Astrocyte (in vitro differentiated cells and primary cell): ENCODE measurements around the gene ZNF469. TPM values are rescaled to one million over a fixed set of nuclear protein-coding genes. Genes with fewer than 3 reads are reported as not detected.

Experiments
- DNase-seq: peaks from one replicate; pipeline ENCODE4 v3.0.0-alpha.2; 2010; ENCODE audit warnings: low read depth
- FAIRE-seq: peaks from 2 replicates; lab custom pipeline; 2011; peaks lifted over from hg19 to GRCh38; lab: Jason Lieb, UNC
- H2AFZ ChIP-seq: 2 replicates; pipeline ENCODE4 v1.6.0; 2012; ENCODE audit warnings: low read depth, low read length, inconsistent platforms
- H3K27ac ChIP-seq: 2 replicates; pipeline ENCODE4 v1.5.1; 2011; ENCODE audit warnings: low read depth, low read length, inconsistent platforms
- H3K27me3 ChIP-seq: 2 replicates; pipeline ENCODE4 v1.6.0; 2011; ENCODE audit warnings: low read length, inconsistent platforms; ENCODE audit not compliant: insufficient read depth
- H3K36me3 ChIP-seq: 2 replicates; pipeline ENCODE4 v1.5.1; 2011; ENCODE audit warnings: low read length, inconsistent platforms; ENCODE audit not compliant: insufficient read depth
- H3K4me1 ChIP-seq: 2 replicates; pipeline ENCODE4 v1.5.1; 2011; ENCODE audit warnings: low read length, inconsistent platforms; ENCODE audit not compliant: insufficient read depth
- H3K4me2 ChIP-seq: 2 replicates; pipeline ENCODE4 v1.6.0; 2012; ENCODE audit warnings: low read length, inconsistent platforms
- H3K4me3 ChIP-seq: 2 replicates; pipeline ENCODE4 v1.5.1; 2011; ENCODE audit warnings: low read depth, mild to moderate bottlenecking, low read length, inconsistent platforms; ENCODE audit not compliant: insufficient read depth
- H3K79me2 ChIP-seq: 2 replicates; pipeline ENCODE4 v1.6.0; 2012; ENCODE audit warnings: mild to moderate bottlenecking, low read length, inconsistent platforms; ENCODE audit not compliant: insufficient read depth
- H3K9ac ChIP-seq: 2 replicates; pipeline ENCODE4 v1.6.0; 2012; ENCODE audit warnings: mild to moderate bottlenecking, low read length, inconsistent platforms
- H3K9me3 ChIP-seq: 2 replicates; pipeline ENCODE4 v1.5.1; 2012; ENCODE audit warnings: low read depth, mild to moderate bottlenecking, low read length, inconsistent platforms; ENCODE audit not compliant: insufficient read depth
- H4K20me1 ChIP-seq: 2 replicates; pipeline ENCODE4 v1.6.0; 2012; ENCODE audit warnings: low read length, inconsistent platforms; ENCODE audit not compliant: insufficient read depth
- H3K27ac Mint-ChIP-seq: one replicate; pipeline ENCODE4 v1.8.0; 2021; ENCODE audit warnings: mild to moderate bottlenecking, mixed read lengths; ENCODE audit not compliant: unreplicated experiment
- H3K27me3 Mint-ChIP-seq: one replicate; pipeline ENCODE4 v1.8.0; 2021; ENCODE audit warnings: low read depth, mixed read lengths; ENCODE audit not compliant: unreplicated experiment
- H3K36me3 Mint-ChIP-seq: one replicate; pipeline ENCODE4 v1.8.0; 2021; ENCODE audit warnings: low read depth, mixed read lengths; ENCODE audit not compliant: unreplicated experiment
- H3K4me1 Mint-ChIP-seq: one replicate; pipeline ENCODE4 v1.8.0; 2021; ENCODE audit warnings: low read depth, mixed read lengths; ENCODE audit not compliant: unreplicated experiment
- H3K4me3 Mint-ChIP-seq: one replicate; pipeline ENCODE4 v1.8.0; 2021; ENCODE audit warnings: mild to moderate bottlenecking, moderate library complexity, mixed read lengths; ENCODE audit not compliant: unreplicated experiment
- H3K9me3 Mint-ChIP-seq: one replicate; pipeline ENCODE4 v1.8.0; 2021; ENCODE audit warnings: mild to moderate bottlenecking, mixed read lengths; ENCODE audit not compliant: unreplicated experiment
- CTCF ChIP-seq: IDR thresholded peaks from 2 replicates; pipeline ENCODE4 v1.5.1; 2011; ENCODE audit warnings: low read depth, mild to moderate bottlenecking, inconsistent platforms, low read length, moderate library complexity; ENCODE audit not compliant: insufficient read depth
- EZH2 ChIP-seq: IDR thresholded peaks from 2 replicates; pipeline ENCODE4 v1.6.1; 2012; ENCODE audit warnings: mild to moderate bottlenecking, low read length, inconsistent platforms; ENCODE audit not compliant: insufficient read depth
- total RNA-seq: library from RNA; stranded (reverse); gene quantifications from 2 replicates; pipeline ENCODE4 v1.2.1, GENCODE V29; 2021

The ZNF469 gene
- total RNA-seq, 1 donor from 2014 or later: 17.7 TPM

DNA sequence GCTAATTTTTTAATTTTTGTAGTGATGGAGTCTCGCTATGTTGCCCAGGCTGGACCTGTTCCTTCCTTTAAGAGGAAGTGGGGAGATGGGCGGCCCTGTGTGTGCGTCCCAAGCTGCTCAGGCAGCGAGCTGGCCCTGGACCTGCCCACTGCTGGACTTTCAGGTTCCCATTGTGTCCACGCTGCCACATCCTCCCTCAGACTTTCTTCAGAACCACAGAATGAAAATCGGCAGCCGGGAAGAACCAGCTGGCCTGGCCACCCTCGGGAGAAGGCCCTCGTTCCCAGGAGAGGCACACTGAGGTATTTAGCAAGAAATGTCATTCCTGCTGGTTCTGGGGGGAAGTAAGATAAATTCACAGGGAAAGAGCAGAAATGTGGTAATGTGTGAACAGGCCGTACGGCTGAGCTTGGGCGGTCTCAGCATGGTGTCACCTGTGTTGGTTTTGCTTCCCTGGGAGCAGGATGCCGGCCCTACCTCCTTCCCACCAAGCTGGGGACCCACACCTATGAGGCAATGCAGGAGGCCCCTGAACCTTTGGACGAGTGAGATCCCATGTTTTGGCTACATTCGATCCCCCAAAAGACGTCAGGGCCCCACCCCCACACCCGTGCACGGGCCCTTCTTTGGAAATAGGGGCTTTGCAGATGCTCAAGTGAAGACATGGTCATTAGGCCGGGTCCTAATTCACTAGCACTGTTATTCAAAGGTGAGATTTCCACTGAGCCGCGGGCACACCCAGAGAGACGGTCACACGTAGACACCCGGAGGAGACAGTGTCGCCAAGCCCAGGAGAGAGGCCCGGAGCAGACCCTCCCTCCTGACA, 35.9 kb upstream of the ZNF469 start:
- peaks cover 13% of the 10 kb centered on the region for H3K9me3 Mint-ChIP-seq

GRCh38 chr16:88347656-88348376, 34.9 kb upstream of the ZNF469 start:
- Histone ChIP-seq H3K27me3 (no peaks in the 10 kb centered on the region), H3K36me3 (no peaks in the 10 kb centered on the region), H3K9ac (no peak overlapping the region), H3K9me3 (peaks cover 7% of the 10 kb centered on the region), H2AFZ (no peak overlapping the region), H3K27ac (no peak overlapping the region), H4K20me1 (no peaks in the 10 kb centered on the region), H3K4me2 (no peak overlapping the region), H3K4me1 (no peaks in the 10 kb centered on the region), H3K4me3 (no peak overlapping the region), H3K79me2 (no peaks in the 10 kb centered on the region)
- Mint-ChIP-seq H3K4me1 (no peaks in the 10 kb centered on the region), H3K9me3 (peaks cover 13% of the 10 kb centered on the region), H3K36me3 (no peaks in the 10 kb centered on the region), H3K27ac (no peak overlapping the region), H3K27me3 (peaks cover 20% of the 10 kb centered on the region), H3K4me3 (no peak overlapping the region)
- DNase-seq (no peak), FAIRE-seq (no peak)
- TF ChIP-seq CTCF: no peak
- TF ChIP-seq EZH2: no peak

More for the DNA sequence above, 35.9 kb upstream of the ZNF469 start:
- H3K27ac ChIP-seq: no peak overlapping the region
- H3K79me2 ChIP-seq: no peaks in the 10 kb centered on the region
- no peak overlapping the region for H3K4me3 Mint-ChIP-seq
- no peaks in the 10 kb centered on the region for H3K36me3 ChIP-seq
- TF ChIP-seq EZH2 (no peak), CTCF (no peak)
- no peak overlapping the region for H3K9ac ChIP-seq
- DNase-seq (no peak), FAIRE-seq (no peak)
- H3K27ac Mint-ChIP-seq: no peak overlapping the region
- no peaks in the 10 kb centered on the region for H3K27me3 ChIP-seq
- H2AFZ ChIP-seq: no peak overlapping the region
- no peaks in the 10 kb centered on the region for H4K20me1 ChIP-seq
- H3K4me2 ChIP-seq: no peak overlapping the region
- no peak overlapping the region for H3K4me3 ChIP-seq
- H3K27me3 Mint-ChIP-seq: peaks cover 20% of the 10 kb centered on the region
- no peaks in the 10 kb centered on the region for H3K4me1 Mint-ChIP-seq
- H3K4me1 ChIP-seq: no peaks in the 10 kb centered on the region
- H3K9me3 ChIP-seq: peaks cover 7% of the 10 kb centered on the region
- H3K36me3 Mint-ChIP-seq: no peaks in the 10 kb centered on the region
